Erythroblast (primary cell): ENCODE results near the gene LRPPRC.

ENCODE experiments used
- GATA1 ChIP-seq: IDR thresholded peaks from 2 replicates; pipeline ENCODE4 v1.6.1; 2011; ENCODE audit warnings: low read depth, mild to moderate bottlenecking, control low read depth, low read length, moderate library complexity
- POLR2A ChIP-seq: IDR thresholded peaks from 2 replicates; pipeline ENCODE4 v1.6.1; 2011; ENCODE audit warnings: mild to moderate bottlenecking, low read length

GRCh38 chr2:44037221-44037620 is 41.4 kb upstream of the LRPPRC start:
- no peak for TF ChIP-seq POLR2A
- TF ChIP-seq GATA1 = no peak
